ENCODE measurements around the gene CFAP20.
"Not testable (repeated sequence)": the region's sequence is repeated elsewhere in the genome, so short reads cannot be mapped to it uniquely, and the experiment has no call there.

The CFAP20 gene

GRCh38 chr16:58094791-58095574 lies 34.2 kb downstream of the CFAP20 start:
- DNase-seq, result no peak

- DNase-seq, result no peak
Measured at GRCh38 chr16:58094026-58094425, 35.2 kb downstream of the CFAP20 start.

- DNase-seq, result not testable (repeated sequence)
Measured at GRCh38 chr16:58090396-58090795, 38.8 kb downstream of the CFAP20 start.

- DNase-seq, result no peak
Measured at GRCh38 chr16:58088091-58088490, 41.1 kb downstream of the CFAP20 start.

- DNase-seq, result no peak
Measured at GRCh38 chr16:58087209-58087913, 41.8 kb downstream of the CFAP20 start.

- no peak for DNase-seq
Measured at GRCh38 chr16:58086381-58087208, 42.6 kb downstream of the CFAP20 start.

GRCh38 chr16:58085584-58086251 lies 43.5 kb downstream of the CFAP20 start:
- DNase-seq, result no peak

GRCh38 chr16:58085171-58085570 lies 44.0 kb downstream of the CFAP20 start:
- DNase-seq, result no peak

GRCh38 chr16:58084635-58085034 lies 44.5 kb downstream of the CFAP20 start:
- DNase-seq, result no peak

- no peak for DNase-seq
Measured at GRCh38 chr16:58082381-58082780, 46.8 kb downstream of the CFAP20 start.

- not testable (repeated sequence) for DNase-seq
Measured at GRCh38 chr16:58080657-58081056, 48.5 kb downstream of the CFAP20 start.

GRCh38 chr16:58077796-58078195 lies 51.4 kb downstream of the CFAP20 start:
- no peak for DNase-seq

- no peak for DNase-seq
Measured at GRCh38 chr16:58076514-58076913, 52.7 kb downstream of the CFAP20 start.

GRCh38 chr16:58074657-58075056 lies 54.5 kb downstream of the CFAP20 start:
- no peak for DNase-seq

- DNase-seq, result not testable (repeated sequence)
Measured at GRCh38 chr16:58073086-58073485, 56.1 kb downstream of the CFAP20 start.

- not testable (repeated sequence) for DNase-seq
Measured at GRCh38 chr16:58072134-58072533, 57.0 kb downstream of the CFAP20 start.

GRCh38 chr16:58070585-58070984 lies 58.6 kb downstream of the CFAP20 start:
- DNase-seq, result no peak

All from stimulated activated CD4-positive, alpha-beta T cell treated with anti-CD3 and anti-CD28 coated beads, Interleukin-4, amount 100 ng/mL, for 24 hours (primary cell).